ENCODE data around the gene LONP2.
"Not testable (repeated sequence)": the region's sequence is repeated elsewhere in the genome, so short reads cannot be mapped to it uniquely, and the experiment has no call there.

LONP2 gene

GRCh38 chr16:48386559-48387312 is 142.6 kb downstream of the LONP2 start:
- DNase-seq (ENCODE audit: low read depth in 2 of 2), result no peak

- DNase-seq (ENCODE audit: low read depth in 2 of 2), result no peak
These were observed 148.3 kb downstream of the LONP2 start for GRCh38 chr16:48392407-48392806.

GRCh38 chr16:48393485-48394354 is 149.6 kb downstream of the LONP2 start:
- DNase-seq (ENCODE audit: low read depth in 2 of 2), result no peak

GRCh38 chr16:48394355-48394703 is 150.2 kb downstream of the LONP2 start:
- no peak for DNase-seq (ENCODE audit: low read depth in 2 of 2)

- no peak for DNase-seq (ENCODE audit: low read depth in 2 of 2)
These were observed 151.3 kb downstream of the LONP2 start for GRCh38 chr16:48395375-48395774.

GRCh38 chr16:48402547-48402946 is 158.4 kb downstream of the LONP2 start:
- not testable (repeated sequence) for DNase-seq (ENCODE audit: low read depth in 2 of 2)

GRCh38 chr16:48405153-48405552 is 161.1 kb downstream of the LONP2 start:
- no peak for DNase-seq (ENCODE audit: low read depth in 2 of 2)

- no peak for DNase-seq (ENCODE audit: low read depth in 2 of 2)
These were observed 161.8 kb downstream of the LONP2 start for GRCh38 chr16:48405907-48406306.
